Mesenchymal stem cell (in vitro differentiated cells and primary cell): Measurements from ENCODE around the gene CYP8B1.
A peak's percentile ranks its signal among the peaks of the same experiment; 100 is the strongest.

Source experiments
- DNase-seq: peaks from one replicate; pipeline ENCODE4 v3.0.0-alpha.2; 2013
- H2AFZ ChIP-seq: one replicate; pipeline ENCODE4 v1.6.1; 2013; ENCODE audit warnings: low read depth, mild to moderate bottlenecking, control low read depth, inconsistent platforms, low read length, moderate library complexity
- H2AK5ac ChIP-seq: 2 replicates; pipeline ENCODE4 v1.6.1; 2013; ENCODE audit warnings: low read length, moderate library complexity, mild to moderate bottlenecking, inconsistent platforms; ENCODE audit not compliant: severe bottlenecking
- H2BK120ac ChIP-seq: one replicate; pipeline ENCODE4 v1.6.1; 2013; ENCODE audit warnings: low read depth, mild to moderate bottlenecking, inconsistent platforms, low read length, moderate library complexity
- H2BK12ac ChIP-seq, 2 experiments: one replicate each; pipeline ENCODE4 v1.6.1; 2013; ENCODE audit warnings: inconsistent platforms in 2 of 2, low read length in 2 of 2, mild to moderate bottlenecking in 2 of 2, moderate library complexity in 2 of 2, control low read depth in 1 of 2
- H2BK15ac ChIP-seq: one replicate; pipeline ENCODE4 v1.6.1; 2013; ENCODE audit warnings: mild to moderate bottlenecking, low read depth, inconsistent platforms; ENCODE audit not compliant: poor library complexity, severe bottlenecking
- H2BK5ac ChIP-seq: 2 replicates; pipeline ENCODE4 v1.6.1; 2013; ENCODE audit warnings: low read depth, mild to moderate bottlenecking, low read length, control low read depth, inconsistent platforms; ENCODE audit not compliant: poor library complexity, severe bottlenecking
- H3K14ac ChIP-seq, 2 experiments: one replicate each; pipeline ENCODE4 v1.6.1; 2013; ENCODE audit warnings: inconsistent platforms in 2 of 2, low read length in 2 of 2, control low read depth in 1 of 2, mild to moderate bottlenecking in 1 of 2, moderate library complexity in 1 of 2
- H3K18ac ChIP-seq, 2 experiments: one replicate each; pipeline ENCODE4 v1.6.1; 2013; ENCODE audit warnings: inconsistent platforms in 2 of 2, low read length in 2 of 2, control low read depth in 1 of 2, low read depth in 1 of 2, mild to moderate bottlenecking in 1 of 2
- H3K23ac ChIP-seq, 2 experiments: one replicate each; pipeline ENCODE4 v1.6.1; 2013; ENCODE audit warnings: inconsistent platforms in 2 of 2, low read length in 2 of 2, mild to moderate bottlenecking in 2 of 2, moderate library complexity in 2 of 2, control low read depth in 1 of 2
- H3K27ac ChIP-seq: 2 replicates; pipeline ENCODE4 v1.5.1; 2013; ENCODE audit warnings: mild to moderate bottlenecking, moderate library complexity, low read length, control low read depth, inconsistent platforms; ENCODE audit not compliant: poor library complexity, severe bottlenecking
- H3K27me3 ChIP-seq, 2 experiments: 2 replicates each; pipeline versions ENCODE4 v1.6.1 to v1.7.0; 2013; ENCODE audit warnings: low read length in 2 of 2, mild to moderate bottlenecking in 2 of 2, moderate library complexity in 2 of 2, control low read depth in 1 of 2, inconsistent platforms in 1 of 2; ENCODE audit not compliant: control insufficient read depth in 1 of 2, insufficient read depth in 1 of 2
- H3K36me3 ChIP-seq, 2 experiments: 2 replicates each; pipeline versions ENCODE4 v1.6.1 to v1.7.0; 2013; ENCODE audit warnings: low read length in 2 of 2, control low read depth in 1 of 2, inconsistent platforms in 1 of 2, low read depth in 1 of 2, mild to moderate bottlenecking in 1 of 2; ENCODE audit not compliant: insufficient read depth in 2 of 2, control insufficient read depth in 1 of 2
- H3K4ac ChIP-seq, 2 experiments: one replicate each; pipeline ENCODE4 v1.6.1; 2013; ENCODE audit warnings: inconsistent platforms in 2 of 2, low read length in 2 of 2, mild to moderate bottlenecking in 2 of 2, moderate library complexity in 2 of 2, control low read depth in 1 of 2, low read depth in 1 of 2
- H3K4me1 ChIP-seq: 2 replicates; pipeline ENCODE4 v1.6.1; 2013; ENCODE audit warnings: low read depth, low read length, control low read depth; ENCODE audit not compliant: control insufficient read depth, insufficient read depth
- H3K4me2 ChIP-seq: 2 replicates; pipeline ENCODE4 v1.6.1; 2013; ENCODE audit warnings: low read length, mild to moderate bottlenecking, inconsistent platforms; ENCODE audit not compliant: poor library complexity, severe bottlenecking
- H3K4me3 ChIP-seq, 2 experiments: 2 replicates each; pipeline versions ENCODE4 v1.5.1 to v1.7.0; 2013; ENCODE audit warnings: low read length in 2 of 2, mild to moderate bottlenecking in 2 of 2, control low read depth in 1 of 2, low read depth in 1 of 2; ENCODE audit not compliant: insufficient read depth in 1 of 2
- H3K79me1 ChIP-seq: replicated peaks from 2 replicates; pipeline ENCODE4 v1.6.1; 2013; ENCODE audit warnings: mild to moderate bottlenecking, control low read depth, low read length, inconsistent platforms; ENCODE audit not compliant: poor library complexity, severe bottlenecking
- H3K9ac ChIP-seq: 2 replicates; pipeline ENCODE4 v1.7.0; 2013; ENCODE audit warnings: mild to moderate bottlenecking, low read length, moderate library complexity
- H3K9me3 ChIP-seq: 2 replicates; pipeline ENCODE4 v1.7.0; 2013; ENCODE audit warnings: mild to moderate bottlenecking, low read length; ENCODE audit not compliant: control insufficient read depth
- H4K8ac ChIP-seq: one replicate; pipeline ENCODE4 v1.6.1; 2013; ENCODE audit warnings: inconsistent platforms, mild to moderate bottlenecking, low read length, moderate library complexity
- H4K91ac ChIP-seq: one replicate; pipeline ENCODE4 v1.6.1; 2013; ENCODE audit warnings: mild to moderate bottlenecking, low read length, inconsistent platforms
- WGBS: methylation state at CpG from one replicate; pipeline ENCODE4 v1.1.7; 2013; ENCODE audit warnings: mixed read lengths; 5-methylcytosine and 5-hydroxymethylcytosine counted together

Gene CYP8B1

GRCh38 chr3:42868841-42869240 is 6.8 kb downstream of the CYP8B1 start:
- H2BK5ac ChIP-seq = no peak overlapping the region

GRCh38 chr3:42867138-42867537 is 8.5 kb downstream of the CYP8B1 start:
- Histone ChIP-seq H3K4me1 (no peaks in the 10 kb centered on the region), H2BK5ac (no peak overlapping the region), H3K79me1 (no peaks in the 10 kb centered on the region), H3K9ac (no peak overlapping the region), H3K14ac (no peak overlapping the region), H2AFZ (no peak overlapping the region), H3K4ac (no peak overlapping the region), H3K27ac (no peak overlapping the region), H3K9me3 (no peaks in the 10 kb centered on the region), H2BK15ac (no peak overlapping the region), H2BK12ac (no peak overlapping the region), H3K4me3 (no peak overlapping the region), H2AK5ac (no peak overlapping the region), H3K4me2 (no peak overlapping the region), H3K27me3 (peaks cover 9 to 24% of the 10 kb centered on the region in 2 experiments), H3K36me3 (no peaks in the 10 kb centered on the region), H3K23ac (no peak overlapping the region), H4K8ac (no peak overlapping the region), H2BK120ac (no peak overlapping the region), H4K91ac (no peak overlapping the region), H3K18ac (no peak overlapping the region)
- no peak for DNase-seq
- 91% methylated on average over 7 of the region's 7 CpGs for WGBS

More at GRCh38 chr3:42868841-42869240, 6.8 kb downstream of the CYP8B1 start:
- H3K4me3 ChIP-seq = no peak overlapping the region
- H2BK15ac ChIP-seq = no peak overlapping the region
- DNase-seq = no peak
- no peaks in the 10 kb centered on the region for H3K4me1 ChIP-seq
- H2AFZ ChIP-seq = no peak overlapping the region
- peaks cover 12 to 27% of the 10 kb centered on the region in 2 experiments for H3K27me3 ChIP-seq
- H3K18ac ChIP-seq = no peak overlapping the region
- 46% methylated on average over 5 of the region's 5 CpGs for WGBS
- H3K9ac ChIP-seq = no peak overlapping the region
- H3K4ac ChIP-seq = no peak overlapping the region
- H2BK12ac ChIP-seq = no peak overlapping the region
- no peak overlapping the region for H3K27ac ChIP-seq
- H4K8ac ChIP-seq = no peak overlapping the region
- H4K91ac ChIP-seq = no peak overlapping the region
- H3K4me2 ChIP-seq = no peak overlapping the region
- H3K79me1 ChIP-seq = no peaks in the 10 kb centered on the region
- no peak overlapping the region for H2BK120ac ChIP-seq
- no peak overlapping the region for H3K14ac ChIP-seq
- no peak overlapping the region for H3K23ac ChIP-seq
- no peaks in the 10 kb centered on the region for H3K9me3 ChIP-seq
- H2AK5ac ChIP-seq = no peak overlapping the region
- H3K36me3 ChIP-seq = no peaks in the 10 kb centered on the region

- no peak overlapping the region for H3K9ac ChIP-seq
- H2AK5ac ChIP-seq = no peak overlapping the region
- WGBS = 90% methylated on average over 8 of the region's 8 CpGs
- no peak overlapping the region for H4K91ac ChIP-seq
- no peak overlapping the region for H3K23ac ChIP-seq
- no peak overlapping the region for H4K8ac ChIP-seq
- H3K27me3 ChIP-seq = peaks cover 9 to 14% of the 10 kb centered on the region in 2 experiments
- no peak for DNase-seq
- H3K14ac ChIP-seq = peak overlapping the region in 1 of 2 experiments; percentile 83
- H3K79me1 ChIP-seq = no peaks in the 10 kb centered on the region
- no peak overlapping the region for H2AFZ ChIP-seq
- no peak overlapping the region for H3K4me3 ChIP-seq
- no peaks in the 10 kb centered on the region for H3K36me3 ChIP-seq
- H3K4ac ChIP-seq = no peak overlapping the region
- no peak overlapping the region for H2BK15ac ChIP-seq
- no peaks in the 10 kb centered on the region for H3K4me1 ChIP-seq
- H2BK5ac ChIP-seq = no peak overlapping the region
- H3K27ac ChIP-seq = no peak overlapping the region
- H3K18ac ChIP-seq = no peak overlapping the region
- H2BK120ac ChIP-seq = no peak overlapping the region
- H2BK12ac ChIP-seq = no peak overlapping the region
- H3K4me2 ChIP-seq = no peak overlapping the region
- no peaks in the 10 kb centered on the region for H3K9me3 ChIP-seq
Observed at GRCh38 chr3:42865256-42865655, 10.4 kb downstream of the CYP8B1 start.

GRCh38 chr3:42864321-42864950 is 11.2 kb downstream of the CYP8B1 start:
- Histone ChIP-seq H3K23ac (no peak overlapping the region), H4K91ac (no peak overlapping the region), H2BK15ac (no peak overlapping the region), H2AK5ac (no peak overlapping the region), H3K4me3 (no peak overlapping the region), H2BK12ac (no peak overlapping the region), H3K4me2 (no peak overlapping the region), H2AFZ (no peak overlapping the region), H2BK5ac (no peak overlapping the region), H4K8ac (no peak overlapping the region), H3K27ac (no peak overlapping the region), H3K18ac (no peak overlapping the region), H3K4me1 (no peaks in the 10 kb centered on the region), H2BK120ac (no peak overlapping the region), H3K36me3 (no peaks in the 10 kb centered on the region), H3K79me1 (no peaks in the 10 kb centered on the region), H3K27me3 (peaks cover 9 to 12% of the 10 kb centered on the region in 2 experiments), H3K9me3 (no peaks in the 10 kb centered on the region), H3K4ac (no peak overlapping the region), H3K14ac (no peak overlapping the region), H3K9ac (no peak overlapping the region)
- WGBS = 90% methylated on average over 15 of the region's 15 CpGs
- DNase-seq = no peak
